Measurements from ENCODE around the gene CHST11. TPM values are rescaled to one million over a fixed set of nuclear protein-coding genes. Genes with fewer than 3 reads are reported as not detected.

Gene CHST11
- total RNA-seq, 4 donors from 2014 or later: 20.8 to 56.7 (median 26.5) TPM

GRCh38 chr12:104790296-104791125 is 333.8 kb downstream of the CHST11 start:
- peak in 1 of 2 donors; percentile 30 for DNase-seq (ENCODE audit: low spot score in 2 of 2)
- WGBS, 2 donors: 39 to 51% methylated on average over 19 of the region's 19 CpGs

GRCh38 chr12:104792570-104792969 is 335.8 kb downstream of the CHST11 start:
- 55 to 56% methylated on average over 4 of the region's 4 CpGs for WGBS, 2 donors
- H3K4me1 ChIP-seq: peaks cover 0 to 15% (median 0%) of the 10 kb centered on the region in 4 donors
- no peaks in the 10 kb centered on the region for H3K36me3 ChIP-seq
- H3K27me3 ChIP-seq: no peaks in the 10 kb centered on the region
- no peak overlapping the region for H3K4me3 ChIP-seq
- peak in 1 of 2 donors; percentile 73 for DNase-seq (ENCODE audit: low spot score in 2 of 2)
- H3K9me3 ChIP-seq: no peaks in the 10 kb centered on the region
- TF ChIP-seq EP300 (IDR thresholded peaks at IDR 0.05) (peak in 1 of 2 donors; percentile 37), POLR2A (IDR thresholded peaks at IDR 0.05) (no peak), CTCF (IDR thresholded peaks at IDR 0.05) (no peak)
- H3K27ac ChIP-seq: no peak overlapping the region

More at GRCh38 chr12:104790296-104791125, 333.8 kb downstream of the CHST11 start:
- Histone ChIP-seq H3K9me3 (no peaks in the 10 kb centered on the region), H3K27me3 (no peaks in the 10 kb centered on the region), H3K4me3 (no peak overlapping the region), H3K36me3 (no peaks in the 10 kb centered on the region), H3K4me1 (peaks cover 0 to 15% (median 0%) of the 10 kb centered on the region in 4 donors), H3K27ac (no peak overlapping the region)
- TF ChIP-seq EP300 (IDR thresholded peaks at IDR 0.05) (no peak), CTCF (IDR thresholded peaks at IDR 0.05) (peak; percentile 44 to 87 (median 63)), POLR2A (IDR thresholded peaks at IDR 0.05) (no peak)

GRCh38 chr12:104793285-104793684 is 336.5 kb downstream of the CHST11 start:
- H3K27me3 ChIP-seq: no peaks in the 10 kb centered on the region
- H3K27ac ChIP-seq: no peak overlapping the region
- no peak for DNase-seq (ENCODE audit: low spot score in 2 of 2)
- no peak overlapping the region for H3K4me3 ChIP-seq
- H3K4me1 ChIP-seq: peaks cover 0 to 15% (median 0%) of the 10 kb centered on the region in 4 donors
- no peaks in the 10 kb centered on the region for H3K9me3 ChIP-seq
- WGBS, 2 donors: 61 to 82% methylated on average over 3 of the region's 3 CpGs
- TF ChIP-seq EP300 (IDR thresholded peaks at IDR 0.05) (no peak), POLR2A (IDR thresholded peaks at IDR 0.05) (no peak), CTCF (IDR thresholded peaks at IDR 0.05) (no peak)
- no peaks in the 10 kb centered on the region for H3K36me3 ChIP-seq

- no peak overlapping the region for H3K4me3 ChIP-seq
- H3K36me3 ChIP-seq: no peaks in the 10 kb centered on the region
- WGBS, 2 donors: 100% methylated on average over 1 of the region's 1 CpG
- DNase-seq (ENCODE audit: low spot score in 2 of 2): no peak
- H3K27ac ChIP-seq: no peak overlapping the region
- no peaks in the 10 kb centered on the region for H3K27me3 ChIP-seq
- H3K4me1 ChIP-seq: peaks cover 0 to 8% (median 0%) of the 10 kb centered on the region in 4 donors
- H3K9me3 ChIP-seq: no peaks in the 10 kb centered on the region
- TF ChIP-seq CTCF (IDR thresholded peaks at IDR 0.05): no peak
- TF ChIP-seq POLR2A (IDR thresholded peaks at IDR 0.05): no peak
- TF ChIP-seq EP300 (IDR thresholded peaks at IDR 0.05): no peak
These were observed 337.2 kb downstream of the CHST11 start for GRCh38 chr12:104793968-104794367.

- no peak for TF ChIP-seq POLR2A (IDR thresholded peaks at IDR 0.05)
- TF ChIP-seq CTCF (IDR thresholded peaks at IDR 0.05): no peak
- no peak for TF ChIP-seq EP300 (IDR thresholded peaks at IDR 0.05)
- no peaks in the 10 kb centered on the region for H3K36me3 ChIP-seq
- H3K9me3 ChIP-seq: no peaks in the 10 kb centered on the region
- H3K4me3 ChIP-seq: no peak overlapping the region
- peaks cover 0 to 6% (median 0%) of the 10 kb centered on the region in 4 donors for H3K4me1 ChIP-seq
- DNase-seq (ENCODE audit: low spot score in 2 of 2): no peak
- no peak overlapping the region for H3K27ac ChIP-seq
- no peaks in the 10 kb centered on the region for H3K27me3 ChIP-seq
These were observed 339.7 kb downstream of the CHST11 start for GRCh38 chr12:104796475-104796862.
